CD8-positive, alpha-beta memory T cell (primary cell): ENCODE data around the gene PTPN14. TPM values are rescaled to one million over a fixed set of nuclear protein-coding genes. Genes with fewer than 3 reads are reported as not detected.

ENCODE experiments used
- CTCF ChIA-PET: fragments of 350-600 bp; sonication (Branson Sonifier 250); formaldehyde crosslinking; loops from one replicate; lab custom pipeline; 2021; ENCODE audit warnings: antibody characterized with exemption; lab: Charles Lee
- POLR2A ChIA-PET: fragments of 350-600 bp; sonication (Branson Sonifier 250); formaldehyde crosslinking; loops from one replicate; lab custom pipeline; 2021; ENCODE audit warnings: antibody characterized with exemption; lab: Charles Lee
- DNase-seq, 5 donors: peaks; one replicate each; pipeline versions ENCODE4 v3.0.0 to v3.0.0-alpha.2; 2020 to 2022; ENCODE audit warnings: mixed read lengths in 1 of 5
- H3K27ac ChIP-seq: one replicate; pipeline ENCODE4 v1.7.0; 2013; ENCODE audit warnings: low read depth, mild to moderate bottlenecking, low read length, moderate library complexity
- H3K27me3 ChIP-seq: 2 replicates; pipeline ENCODE4 v1.7.0; 2013; ENCODE audit warnings: low read length, mild to moderate bottlenecking; ENCODE audit not compliant: insufficient read depth, poor library complexity, severe bottlenecking
- H3K36me3 ChIP-seq: 2 replicates; pipeline ENCODE4 v1.7.0; 2013; ENCODE audit warnings: mild to moderate bottlenecking, low read length, moderate library complexity; ENCODE audit not compliant: insufficient read depth
- H3K4me1 ChIP-seq: 2 replicates; pipeline ENCODE4 v1.7.0; 2013; ENCODE audit warnings: mild to moderate bottlenecking, low read length, moderate library complexity; ENCODE audit not compliant: insufficient read depth
- H3K4me3 ChIP-seq: 2 replicates; pipeline ENCODE4 v1.7.0; 2013; ENCODE audit warnings: mild to moderate bottlenecking, low read length
- H3K9me3 ChIP-seq: 2 replicates; pipeline ENCODE4 v1.7.0; 2013; ENCODE audit warnings: mild to moderate bottlenecking, low read length
- H3K27ac Mint-ChIP-seq, 8 donors: one replicate each; pipeline ENCODE4 v1.8.0; 2020 to 2021; ENCODE audit warnings: mixed read lengths in 8 of 8, mild to moderate bottlenecking in 6 of 8, inconsistent platforms in 3 of 8, moderate library complexity in 3 of 8
- H3K27me3 Mint-ChIP-seq, 2 donors: one replicate each; pipeline ENCODE4 v1.8.0; 2020 to 2021; ENCODE audit warnings: mixed read lengths in 2 of 2, mild to moderate bottlenecking in 1 of 2, moderate library complexity in 1 of 2
- H3K36me3 Mint-ChIP-seq, 3 donors: one replicate each; pipeline ENCODE4 v1.8.0; 2020 to 2021; ENCODE audit warnings: mixed read lengths in 3 of 3, inconsistent platforms in 1 of 3, mild to moderate bottlenecking in 1 of 3
- H3K4me1 Mint-ChIP-seq, 3 donors: one replicate each; pipeline ENCODE4 v1.8.0; 2020 to 2021; ENCODE audit warnings: mixed read lengths in 3 of 3, inconsistent platforms in 1 of 3, mild to moderate bottlenecking in 1 of 3
- H3K4me3 Mint-ChIP-seq, 7 donors: one replicate each; pipeline ENCODE4 v1.8.0; 2020 to 2021; ENCODE audit warnings: mixed read lengths in 7 of 7, mild to moderate bottlenecking in 6 of 7, moderate library complexity in 4 of 7, inconsistent platforms in 2 of 7
- H3K9me3 Mint-ChIP-seq, 5 donors: one replicate each; pipeline ENCODE4 v1.8.0; 2020 to 2022; ENCODE audit warnings: mixed read lengths in 5 of 5, mild to moderate bottlenecking in 3 of 5, moderate library complexity in 2 of 5, inconsistent platforms in 1 of 5
- polyA plus RNA-seq: library from polyadenylated mRNA; unstranded; fragments of 300-500 nt; fragmentation: Illumina TruSeq; gene quantifications from one replicate; pipeline ENCODE4 v1.2.3, GENCODE V29; 2021
- total RNA-seq, 2 experiments: library from RNA; stranded (reverse); gene quantifications; one replicate each; pipeline ENCODE4 v1.2.3, GENCODE V29; 2021

PTPN14 gene
- total and polyA plus RNA-seq, 3 experiments from 2014 or later: 0.70 to 0.91 (median 0.79) TPM

- H3K4me1 Mint-ChIP-seq: peaks cover 0 to 2% (median 0%) of the 10 kb centered on the region in 3 donors
Measured at GRCh38 chr1:214453109-214453722, 98.2 kb downstream of the PTPN14 start.

GRCh38 chr1:214452152-214452784 is 99.1 kb downstream of the PTPN14 start:
- Histone ChIP-seq H3K9me3 (no peaks in the 10 kb centered on the region), H3K36me3 (no peaks in the 10 kb centered on the region), H3K4me3 (no peak overlapping the region), H3K4me1 (no peaks in the 10 kb centered on the region), H3K27ac (no peak overlapping the region), H3K27me3 (no peaks in the 10 kb centered on the region)
- Mint-ChIP-seq H3K27ac (no peak overlapping the region), H3K36me3 (no peaks in the 10 kb centered on the region), H3K9me3 (no peaks in the 10 kb centered on the region), H3K4me1 (peaks cover 0 to 2% (median 0%) of the 10 kb centered on the region in 3 donors), H3K4me3 (no peak overlapping the region), H3K27me3 (peaks cover 0 to 38% of the 10 kb centered on the region in 2 donors)
- no peak for DNase-seq
- ChIA-PET CTCF (interaction anchor here (1.1 kb wide), 1 partner anchor 190 kb away, joined by 3 read pairs; no protein-coding TSS in a partner anchor), POLR2A (no interaction called here)

More at GRCh38 chr1:214453109-214453722, 98.2 kb downstream of the PTPN14 start:
- H3K27me3 Mint-ChIP-seq: peaks cover 0 to 35% of the 10 kb centered on the region in 2 donors
- no peaks in the 10 kb centered on the region for H3K36me3 Mint-ChIP-seq
- Histone ChIP-seq H3K27ac (no peak overlapping the region), H3K9me3 (no peaks in the 10 kb centered on the region), H3K4me1 (no peaks in the 10 kb centered on the region), H3K36me3 (no peaks in the 10 kb centered on the region), H3K27me3 (no peaks in the 10 kb centered on the region), H3K4me3 (no peak overlapping the region)
- H3K9me3 Mint-ChIP-seq: no peaks in the 10 kb centered on the region
- no peak overlapping the region for H3K4me3 Mint-ChIP-seq
- H3K27ac Mint-ChIP-seq: no peak overlapping the region
- POLR2A ChIA-PET: no interaction called here
- DNase-seq: no peak
- CTCF ChIA-PET: interaction anchor here (1.0 to 1.1 kb wide), 2 partner anchors 11 to 24 kb away, joined by 3 read pairs; no protein-coding TSS in a partner anchor

GRCh38 chr1:214451596-214451995 is 99.8 kb downstream of the PTPN14 start:
- CTCF ChIA-PET: interaction anchor here (1.1 kb wide), 1 partner anchor 189 kb away, joined by 3 read pairs; no protein-coding TSS in a partner anchor
- Mint-ChIP-seq H3K36me3 (no peaks in the 10 kb centered on the region), H3K27me3 (peaks cover 0 to 41% of the 10 kb centered on the region in 2 donors), H3K4me1 (peaks cover 0 to 2% (median 0%) of the 10 kb centered on the region in 3 donors), H3K4me3 (no peak overlapping the region), H3K27ac (no peak overlapping the region), H3K9me3 (no peaks in the 10 kb centered on the region)
- POLR2A ChIA-PET: no interaction called here
- H3K27me3 ChIP-seq: no peaks in the 10 kb centered on the region
- no peak for DNase-seq
- H3K4me1 ChIP-seq: no peaks in the 10 kb centered on the region
- H3K27ac ChIP-seq: no peak overlapping the region
- no peak overlapping the region for H3K4me3 ChIP-seq
- H3K36me3 ChIP-seq: no peaks in the 10 kb centered on the region
- H3K9me3 ChIP-seq: no peaks in the 10 kb centered on the region

GRCh38 chr1:214449371-214449770 is 102.0 kb downstream of the PTPN14 start:
- Histone ChIP-seq H3K4me1 (no peaks in the 10 kb centered on the region), H3K27me3 (no peaks in the 10 kb centered on the region), H3K4me3 (no peak overlapping the region), H3K27ac (no peak overlapping the region), H3K36me3 (no peaks in the 10 kb centered on the region), H3K9me3 (no peaks in the 10 kb centered on the region)
- Mint-ChIP-seq H3K36me3 (no peaks in the 10 kb centered on the region), H3K4me3 (no peak overlapping the region), H3K27me3 (peaks cover 3 to 41% of the 10 kb centered on the region in 2 donors), H3K9me3 (no peaks in the 10 kb centered on the region), H3K4me1 (peaks cover 0 to 2% (median 0%) of the 10 kb centered on the region in 3 donors), H3K27ac (no peak overlapping the region)
- ChIA-PET CTCF (no interaction called here), POLR2A (no interaction called here)
- no peak for DNase-seq

- POLR2A ChIA-PET: no interaction called here
Measured at GRCh38 chr1:214448536-214448935, 102.9 kb downstream of the PTPN14 start.

GRCh38 chr1:214447557-214447871 is 103.9 kb downstream of the PTPN14 start:
- Histone ChIP-seq H3K27ac (no peak overlapping the region), H3K4me1 (no peaks in the 10 kb centered on the region), H3K36me3 (no peaks in the 10 kb centered on the region), H3K9me3 (no peaks in the 10 kb centered on the region), H3K4me3 (no peak overlapping the region), H3K27me3 (no peaks in the 10 kb centered on the region)
- ChIA-PET POLR2A (no interaction called here), CTCF (no interaction called here)
- Mint-ChIP-seq H3K27me3 (peaks cover 5 to 33% of the 10 kb centered on the region in 2 donors), H3K27ac (no peak overlapping the region), H3K9me3 (no peaks in the 10 kb centered on the region), H3K4me3 (no peak overlapping the region), H3K36me3 (no peaks in the 10 kb centered on the region), H3K4me1 (no peaks in the 10 kb centered on the region)
- DNase-seq: no peak

More at GRCh38 chr1:214448536-214448935, 102.9 kb downstream of the PTPN14 start:
- no peak overlapping the region for H3K27ac Mint-ChIP-seq
- CTCF ChIA-PET: no interaction called here
- H3K9me3 Mint-ChIP-seq: no peaks in the 10 kb centered on the region
- H3K27me3 Mint-ChIP-seq: peaks cover 3 to 41% of the 10 kb centered on the region in 2 donors
- Histone ChIP-seq H3K4me1 (no peaks in the 10 kb centered on the region), H3K9me3 (no peaks in the 10 kb centered on the region), H3K36me3 (no peaks in the 10 kb centered on the region), H3K27ac (no peak overlapping the region), H3K4me3 (no peak overlapping the region), H3K27me3 (no peaks in the 10 kb centered on the region)
- no peak for DNase-seq
- no peaks in the 10 kb centered on the region for H3K36me3 Mint-ChIP-seq
- H3K4me1 Mint-ChIP-seq: peaks cover 0 to 2% (median 0%) of the 10 kb centered on the region in 3 donors
- no peak overlapping the region for H3K4me3 Mint-ChIP-seq

GRCh38 chr1:214446772-214447556 is 104.4 kb downstream of the PTPN14 start:
- no peaks in the 10 kb centered on the region for H3K9me3 ChIP-seq
- H3K4me3 ChIP-seq: no peak overlapping the region
- Mint-ChIP-seq H3K4me3 (no peak overlapping the region), H3K27me3 (peaks cover 5 to 29% of the 10 kb centered on the region in 2 donors), H3K27ac (no peak overlapping the region), H3K4me1 (no peaks in the 10 kb centered on the region), H3K36me3 (no peaks in the 10 kb centered on the region), H3K9me3 (no peaks in the 10 kb centered on the region)
- H3K27ac ChIP-seq: no peak overlapping the region
- ChIA-PET POLR2A (no interaction called here), CTCF (no interaction called here)
- H3K4me1 ChIP-seq: no peaks in the 10 kb centered on the region
- no peaks in the 10 kb centered on the region for H3K36me3 ChIP-seq
- H3K27me3 ChIP-seq: no peaks in the 10 kb centered on the region
- DNase-seq: no peak
